GM06990 (cell line): Measurements from ENCODE around the gene FOS.

Experiments used
- DNase-seq: peaks from one replicate; pipeline ENCODE4 v3.0.0-alpha.2; 2011; ENCODE audit not compliant: insufficient read length; ENCODE audit errors: extremely low read depth
- H3K27me3 ChIP-seq: replicated peaks from 2 replicates; pipeline ENCODE4 v1.6.0; 2011; ENCODE audit warnings: low read length; ENCODE audit not compliant: control insufficient read depth, insufficient read depth
- H3K36me3 ChIP-seq: 2 replicates; pipeline ENCODE4 v1.5.1; 2011; ENCODE audit warnings: low read length; ENCODE audit not compliant: control insufficient read depth, insufficient read depth
- H3K4me3 ChIP-seq: replicated peaks from 2 replicates; pipeline ENCODE4 v1.5.1; 2011; ENCODE audit warnings: low read depth, mild to moderate bottlenecking, control low read depth, low read length
- CTCF ChIP-seq: IDR thresholded peaks from 2 replicates; pipeline ENCODE4 v1.5.1; 2011; ENCODE audit warnings: low read length, control low read depth, mild to moderate bottlenecking, inconsistent platforms; ENCODE audit not compliant: insufficient read depth, poor library complexity, severe bottlenecking

Gene FOS

GRCh38 chr14:75271514-75271913, 7.1 kb upstream of the FOS start:
- DNase-seq: no peak
- H3K27me3 ChIP-seq: peaks cover 4% of the 10 kb centered on the region
- H3K4me3 ChIP-seq: no peak overlapping the region
- H3K36me3 ChIP-seq: no peaks in the 10 kb centered on the region
- TF ChIP-seq CTCF: no peak

GRCh38 chr14:75273272-75274049, 5.2 kb upstream of the FOS start:
- H3K36me3 ChIP-seq: no peaks in the 10 kb centered on the region
- no peak overlapping the region for H3K4me3 ChIP-seq
- DNase-seq: no peak
- H3K27me3 ChIP-seq: peaks cover 6% of the 10 kb centered on the region
- no peak for TF ChIP-seq CTCF

GRCh38 chr14:75274050-75274898, 4.4 kb upstream of the FOS start:
- TF ChIP-seq CTCF: no peak
- no peak overlapping the region for H3K4me3 ChIP-seq
- DNase-seq: no peak
- no peaks in the 10 kb centered on the region for H3K36me3 ChIP-seq
- peaks cover 6% of the 10 kb centered on the region for H3K27me3 ChIP-seq

- Histone ChIP-seq H3K36me3 (no peaks in the 10 kb centered on the region), H3K4me3 (no peak overlapping the region), H3K27me3 (peaks cover 9% of the 10 kb centered on the region)
- no peak for TF ChIP-seq CTCF
- DNase-seq: peak; percentile 31
These were observed 3.6 kb upstream of the FOS start for GRCh38 chr14:75274899-75275569.

GRCh38 chr14:75275598-75275997, 3.0 kb upstream of the FOS start:
- no peak for TF ChIP-seq CTCF
- no peak overlapping the region for H3K4me3 ChIP-seq
- DNase-seq: no peak
- peaks cover 9% of the 10 kb centered on the region for H3K27me3 ChIP-seq
- H3K36me3 ChIP-seq: no peaks in the 10 kb centered on the region
